AG04450 (cell line): ENCODE measurements around the gene DUSP6. TPM values are rescaled to one million over a fixed set of nuclear protein-coding genes. Genes with fewer than 3 reads are reported as not detected.

Experiments
- CTCF ChIA-PET: fragments of 300-600, 350-600 bp; formaldehyde crosslinking; extraction: SDS; loops from one replicate; lab custom pipeline; 2022; ENCODE audit warnings: antibody characterized with exemption, inconsistent platforms; lab: Charles Lee
- POLR2A ChIA-PET: fragments of 350-600 bp; formaldehyde crosslinking; extraction: SDS; loops from one replicate; lab custom pipeline; 2021; ENCODE audit warnings: antibody characterized with exemption, inconsistent platforms; lab: Yijun Ruan, JAX
- DNase-seq: peaks from one replicate; pipeline ENCODE4 v3.0.0-alpha.2; 2011; ENCODE audit warnings: low read depth, low spot score
- H3K27ac ChIP-seq: one replicate; pipeline ENCODE4 v1.5.1; 2012; ENCODE audit warnings: low read depth, low read length, control low read depth
- H3K27me3 ChIP-seq: one replicate; pipeline ENCODE4 v1.6.0; 2012; ENCODE audit warnings: low read length; ENCODE audit not compliant: control insufficient read depth, insufficient read depth
- H3K4me3 ChIP-seq: 2 replicates; pipeline ENCODE4 v1.5.1; 2011; ENCODE audit warnings: mild to moderate bottlenecking, low read depth, low read length, control low read depth
- H3K9me3 ChIP-seq: 2 replicates; pipeline ENCODE4 v1.5.1; 2012; ENCODE audit warnings: low read length; ENCODE audit not compliant: control insufficient read depth, insufficient read depth
- CTCF ChIP-seq: IDR thresholded peaks from 2 replicates; pipeline ENCODE4 v1.5.1; 2011; ENCODE audit warnings: low read depth, low read length, control low read depth, inconsistent platforms
- polyA plus RNA-seq: library from polyadenylated mRNA; depleted of rRNA; stranded (reverse); fragments of >200 nt; gene quantifications from 2 replicates; pipeline ENCODE4 v1.2.3, GENCODE V29; 2011

The DUSP6 gene
- polyA plus RNA-seq, 1 experiment, result 27.9 TPM

GRCh38 chr12:89364058-89364457 lies 11.8 kb upstream of the DUSP6 start:
- Histone ChIP-seq H3K27ac (no peak overlapping the region), H3K9me3 (no peaks in the 10 kb centered on the region), H3K4me3 (no peak overlapping the region), H3K27me3 (no peaks in the 10 kb centered on the region)
- DNase-seq, result no peak
- POLR2A ChIA-PET, result no interaction called here
- TF ChIP-seq CTCF, result no peak
- CTCF ChIA-PET, result interaction anchor here (0.6 kb wide), 1 partner anchor 74 kb away, joined by 3 read pairs; no protein-coding TSS in a partner anchor

- ChIA-PET POLR2A (no interaction called here), CTCF (no interaction called here)
- H3K27ac ChIP-seq, result no peak overlapping the region
- H3K27me3 ChIP-seq, result no peaks in the 10 kb centered on the region
- H3K4me3 ChIP-seq, result no peak overlapping the region
- H3K9me3 ChIP-seq, result no peaks in the 10 kb centered on the region
- TF ChIP-seq CTCF, result no peak
- no peak for DNase-seq
These were observed 11.3 kb upstream of the DUSP6 start for GRCh38 chr12:89363582-89363981.

GRCh38 chr12:89363084-89363483 lies 10.8 kb upstream of the DUSP6 start:
- Histone ChIP-seq H3K9me3 (no peaks in the 10 kb centered on the region), H3K27me3 (no peaks in the 10 kb centered on the region), H3K27ac (no peak overlapping the region), H3K4me3 (no peak overlapping the region)
- no peak for DNase-seq
- ChIA-PET POLR2A (no interaction called here), CTCF (no interaction called here)
- no peak for TF ChIP-seq CTCF

- no peaks in the 10 kb centered on the region for H3K9me3 ChIP-seq
- H3K27ac ChIP-seq, result no peak overlapping the region
- ChIA-PET POLR2A (no interaction called here), CTCF (interaction anchor here (0.7 to 1.3 kb wide), 2 partner anchors 102 to 1811 kb away, joined by 5 read pairs; no protein-coding TSS in a partner anchor)
- H3K4me3 ChIP-seq, result no peak overlapping the region
- no peaks in the 10 kb centered on the region for H3K27me3 ChIP-seq
- no peak for TF ChIP-seq CTCF
- DNase-seq, result no peak
These were observed 7.3 kb upstream of the DUSP6 start for GRCh38 chr12:89359615-89360014.

- CTCF ChIA-PET, result interaction anchor here (1.2 to 2.9 kb wide), 2 partner anchors 103 to 342 kb away, joined by 5 to 17 read pairs; no protein-coding TSS in a partner anchor
- POLR2A ChIA-PET, result no interaction called here
- TF ChIP-seq CTCF, result no peak
These were observed 6.5 kb upstream of the DUSP6 start for GRCh38 chr12:89358805-89359204.

More at GRCh38 chr12:89358805-89359204, 6.5 kb upstream of the DUSP6 start:
- Histone ChIP-seq H3K4me3 (no peak overlapping the region), H3K27me3 (no peaks in the 10 kb centered on the region), H3K27ac (no peak overlapping the region), H3K9me3 (no peaks in the 10 kb centered on the region)
- DNase-seq, result no peak
